Uterus (tissue), 2 donors: Measurements from ENCODE around the gene ILF3.

Source experiments
- POLR2A ChIP-seq, 2 donors: fragments of 450-650 bp; IDR thresholded peaks; one replicate each; pipeline ENCODE4 v1.6.1; 2016; ENCODE audit warnings: antibody characterized with exemption in 2 of 2, mild to moderate bottlenecking in 1 of 2, moderate library complexity in 1 of 2
- TF ChIP-seq, protein P1 (sequence below), 4 experiments: fragments of 200-600 bp in 2 of 4; fragments of 450-650 bp in 2 of 4; sonication (generic) in 2 of 4; IDR thresholded peaks; one replicate each; pipeline ENCODE4 v1.5.1; 2016 to 2019; ENCODE audit warnings: antibody characterized with exemption in 4 of 4, mild to moderate bottlenecking in 2 of 4, moderate library complexity in 1 of 4

DNA sequence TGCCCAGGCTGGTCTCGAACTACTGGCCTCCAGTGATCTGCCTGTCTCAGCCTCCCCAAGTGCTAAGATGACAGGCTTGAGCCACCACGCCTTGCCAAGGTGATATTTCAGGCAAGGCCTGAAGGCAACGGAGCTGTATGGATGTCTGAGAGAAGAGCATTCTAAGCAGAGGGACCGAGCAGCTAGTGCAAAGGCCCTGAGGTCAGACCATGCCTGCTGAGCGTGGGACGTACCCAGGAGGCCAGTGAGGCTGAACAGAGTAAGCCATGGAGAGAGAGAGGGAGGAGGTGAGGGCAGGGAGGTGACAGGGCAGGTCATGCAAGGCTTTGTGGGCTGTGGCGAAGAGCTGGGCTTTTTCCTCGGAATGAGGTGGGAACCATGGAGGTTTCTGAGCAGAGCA is 32.2 kb upstream of the ILF3 start:
- TF ChIP-seq, protein P1, sequence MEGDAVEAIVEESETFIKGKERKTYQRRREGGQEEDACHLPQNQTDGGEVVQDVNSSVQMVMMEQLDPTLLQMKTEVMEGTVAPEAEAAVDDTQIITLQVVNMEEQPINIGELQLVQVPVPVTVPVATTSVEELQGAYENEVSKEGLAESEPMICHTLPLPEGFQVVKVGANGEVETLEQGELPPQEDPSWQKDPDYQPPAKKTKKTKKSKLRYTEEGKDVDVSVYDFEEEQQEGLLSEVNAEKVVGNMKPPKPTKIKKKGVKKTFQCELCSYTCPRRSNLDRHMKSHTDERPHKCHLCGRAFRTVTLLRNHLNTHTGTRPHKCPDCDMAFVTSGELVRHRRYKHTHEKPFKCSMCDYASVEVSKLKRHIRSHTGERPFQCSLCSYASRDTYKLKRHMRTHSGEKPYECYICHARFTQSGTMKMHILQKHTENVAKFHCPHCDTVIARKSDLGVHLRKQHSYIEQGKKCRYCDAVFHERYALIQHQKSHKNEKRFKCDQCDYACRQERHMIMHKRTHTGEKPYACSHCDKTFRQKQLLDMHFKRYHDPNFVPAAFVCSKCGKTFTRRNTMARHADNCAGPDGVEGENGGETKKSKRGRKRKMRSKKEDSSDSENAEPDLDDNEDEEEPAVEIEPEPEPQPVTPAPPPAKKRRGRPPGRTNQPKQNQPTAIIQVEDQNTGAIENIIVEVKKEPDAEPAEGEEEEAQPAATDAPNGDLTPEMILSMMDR (IDR thresholded peaks at IDR 0.05), result no peak
- TF ChIP-seq POLR2A (IDR thresholded peaks at IDR 0.05), result no peak
